NCI-H2196 (cell line): ENCODE measurements around the gene ME3.

Source experiments
- DNase-seq: peaks from one replicate; lab custom pipeline; 2025; ENCODE audit not compliant: unreplicated experiment; lab: John Stamatoyannopoulos, UW

The ME3 gene

GRCh38 chr11:86672007-86672621 lies at the start of gene ME3:
TSS of gene ME3 (minus strand) at chr11:86672616.
- DNase-seq: peak; percentile 72

- no peak for DNase-seq
Measured at GRCh38 chr11:86722006-86722405, 49.6 kb upstream of the ME3 start.

- no peak for DNase-seq
Measured at GRCh38 chr11:86720546-86720945, 48.1 kb upstream of the ME3 start.

- DNase-seq: no peak
Measured at GRCh38 chr11:86719781-86720463, 47.5 kb upstream of the ME3 start.

GRCh38 chr11:86718999-86719398 lies 46.6 kb upstream of the ME3 start:
- DNase-seq: no peak

GRCh38 chr11:86718521-86718920 lies 46.1 kb upstream of the ME3 start:
- no peak for DNase-seq

GRCh38 chr11:86717817-86718501 lies 45.5 kb upstream of the ME3 start:
- DNase-seq: no peak

GRCh38 chr11:86715611-86716010 lies 43.2 kb upstream of the ME3 start:
- DNase-seq: no peak

GRCh38 chr11:86713552-86713951 lies 41.1 kb upstream of the ME3 start:
- DNase-seq: no peak

- no peak for DNase-seq
Measured at GRCh38 chr11:86710936-86711335, 38.5 kb upstream of the ME3 start.

GRCh38 chr11:86708669-86709068 lies 36.3 kb upstream of the ME3 start:
- no peak for DNase-seq

- no peak for DNase-seq
Measured at GRCh38 chr11:86706338-86707131, 34.1 kb upstream of the ME3 start.

GRCh38 chr11:86704710-86705109 lies 32.3 kb upstream of the ME3 start:
- no peak for DNase-seq

GRCh38 chr11:86703987-86704386 lies 31.6 kb upstream of the ME3 start:
- no peak for DNase-seq

- no peak for DNase-seq
Measured at GRCh38 chr11:86702220-86702983, 30.0 kb upstream of the ME3 start.

- no peak for DNase-seq
Measured at GRCh38 chr11:86699040-86699791, 26.8 kb upstream of the ME3 start.

- DNase-seq: no peak
Measured at GRCh38 chr11:86698639-86699038, 26.2 kb upstream of the ME3 start.

- DNase-seq: no peak
Measured at GRCh38 chr11:86696451-86696850, 24.0 kb upstream of the ME3 start.

- DNase-seq: peak; percentile 31
Measured at GRCh38 chr11:86696004-86696403, 23.6 kb upstream of the ME3 start.

GRCh38 chr11:86695373-86695772 lies 23.0 kb upstream of the ME3 start:
- no peak for DNase-seq
